ENCODE data around the gene ARHGEF6.
"Not testable (repeated sequence)": the region's sequence is repeated elsewhere in the genome, so short reads cannot be mapped to it uniquely, and the experiment has no call there.

Gene ARHGEF6

DNA sequence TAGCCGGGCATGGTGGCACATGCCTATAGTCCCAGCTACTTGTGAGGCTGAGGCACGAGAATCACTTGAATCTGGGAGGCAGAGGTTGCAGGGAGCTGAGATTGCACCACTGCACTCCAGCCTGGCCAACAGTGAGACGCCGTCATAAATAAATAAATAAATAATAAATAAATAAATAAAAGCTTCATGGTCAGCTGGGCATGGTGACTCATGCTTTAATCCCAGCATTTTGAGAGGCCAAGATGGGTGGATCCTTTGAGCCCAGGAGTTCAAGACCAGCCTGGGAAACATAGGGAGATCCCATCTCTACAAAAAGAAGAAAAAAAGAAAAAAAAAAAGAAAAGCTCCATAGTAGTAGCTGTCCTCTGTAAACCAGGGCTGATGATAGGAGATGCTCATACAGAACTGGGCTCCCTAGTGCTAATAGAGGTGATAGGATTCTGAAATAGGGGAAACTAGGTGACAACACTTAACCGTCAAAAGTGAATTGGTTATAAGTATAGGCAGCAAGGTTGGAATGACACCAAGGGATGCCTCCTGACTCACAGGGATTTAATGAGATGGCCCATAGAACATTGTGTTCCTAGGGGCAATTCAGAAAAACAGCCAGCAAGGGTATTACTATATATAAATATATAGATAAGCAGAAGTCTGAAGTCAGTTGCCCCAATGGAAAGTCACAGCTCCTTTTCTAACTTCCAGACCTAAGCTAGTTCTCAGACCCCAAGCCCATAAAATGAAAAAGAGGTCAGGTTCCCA, 41.8 kb upstream of the ARHGEF6 start:
- FAIRE-seq = no peak
- no peak for DNase-seq (ENCODE audit: insufficient read length, low spot score)
- TF ChIP-seq, protein P1, sequence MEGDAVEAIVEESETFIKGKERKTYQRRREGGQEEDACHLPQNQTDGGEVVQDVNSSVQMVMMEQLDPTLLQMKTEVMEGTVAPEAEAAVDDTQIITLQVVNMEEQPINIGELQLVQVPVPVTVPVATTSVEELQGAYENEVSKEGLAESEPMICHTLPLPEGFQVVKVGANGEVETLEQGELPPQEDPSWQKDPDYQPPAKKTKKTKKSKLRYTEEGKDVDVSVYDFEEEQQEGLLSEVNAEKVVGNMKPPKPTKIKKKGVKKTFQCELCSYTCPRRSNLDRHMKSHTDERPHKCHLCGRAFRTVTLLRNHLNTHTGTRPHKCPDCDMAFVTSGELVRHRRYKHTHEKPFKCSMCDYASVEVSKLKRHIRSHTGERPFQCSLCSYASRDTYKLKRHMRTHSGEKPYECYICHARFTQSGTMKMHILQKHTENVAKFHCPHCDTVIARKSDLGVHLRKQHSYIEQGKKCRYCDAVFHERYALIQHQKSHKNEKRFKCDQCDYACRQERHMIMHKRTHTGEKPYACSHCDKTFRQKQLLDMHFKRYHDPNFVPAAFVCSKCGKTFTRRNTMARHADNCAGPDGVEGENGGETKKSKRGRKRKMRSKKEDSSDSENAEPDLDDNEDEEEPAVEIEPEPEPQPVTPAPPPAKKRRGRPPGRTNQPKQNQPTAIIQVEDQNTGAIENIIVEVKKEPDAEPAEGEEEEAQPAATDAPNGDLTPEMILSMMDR (IDR thresholded peaks at IDR 0.05; ENCODE audit: insufficient read depth, missing control alignments) = no peak

DNA sequence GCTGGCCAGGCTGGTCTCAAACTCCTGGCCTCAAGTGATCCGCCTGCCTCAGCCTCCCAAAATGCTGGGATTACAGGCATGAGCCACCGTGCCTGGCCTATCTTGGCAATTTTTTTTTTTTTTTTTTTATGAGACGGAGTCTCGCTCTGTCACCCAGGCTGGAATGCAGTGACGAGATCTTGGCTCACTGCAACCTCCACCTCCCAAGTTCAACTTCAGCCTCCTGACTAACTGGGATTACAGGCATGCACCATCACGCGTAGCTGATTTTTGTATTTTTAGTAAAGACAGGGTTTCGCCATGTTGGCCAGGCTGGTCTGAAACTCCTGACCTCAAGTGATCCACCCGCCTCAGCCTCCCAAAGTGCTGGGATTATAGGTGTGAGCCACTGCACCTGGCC, 39.0 kb upstream of the ARHGEF6 start:
- FAIRE-seq; DNase-seq (ENCODE audit: insufficient read length, low spot score): not testable (repeated sequence)

DNA sequence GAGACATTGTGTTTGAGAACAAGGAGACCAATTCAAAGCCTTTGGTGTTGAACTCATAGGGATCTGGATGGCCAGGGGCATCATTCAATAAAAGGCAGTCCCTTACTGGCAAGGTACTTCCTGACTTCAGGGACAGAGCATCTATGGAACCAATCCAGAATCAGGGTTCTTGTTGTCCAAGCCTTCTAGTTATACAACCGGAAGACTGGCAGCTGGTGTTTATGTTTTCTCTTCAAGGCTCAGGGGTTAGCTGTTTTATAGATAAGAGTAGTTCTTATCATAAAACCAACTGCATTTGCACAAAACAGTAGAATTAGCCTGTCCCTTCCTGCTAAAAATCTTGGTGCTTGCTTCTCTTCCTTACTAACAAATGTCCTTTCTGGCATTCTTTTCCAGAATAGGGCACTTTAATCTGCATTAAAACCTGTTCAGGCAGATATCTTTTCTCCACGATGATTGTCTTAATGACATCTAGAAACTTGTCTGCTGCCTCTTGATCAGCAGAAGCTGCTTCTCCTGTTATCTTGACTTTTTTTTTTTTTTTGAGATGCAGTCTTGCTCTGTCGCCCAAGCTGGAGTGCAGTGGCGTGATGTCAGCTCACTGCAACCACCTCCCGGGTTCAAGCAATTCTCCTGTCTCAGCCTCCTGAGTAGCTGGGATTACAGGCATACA, 38.4 kb upstream of the ARHGEF6 start:
- DNase-seq (ENCODE audit: insufficient read length, low spot score) = no peak
- FAIRE-seq = no peak
- TF ChIP-seq, protein P1 (IDR thresholded peaks at IDR 0.05; ENCODE audit: insufficient read depth, missing control alignments) = no peak

DNA sequence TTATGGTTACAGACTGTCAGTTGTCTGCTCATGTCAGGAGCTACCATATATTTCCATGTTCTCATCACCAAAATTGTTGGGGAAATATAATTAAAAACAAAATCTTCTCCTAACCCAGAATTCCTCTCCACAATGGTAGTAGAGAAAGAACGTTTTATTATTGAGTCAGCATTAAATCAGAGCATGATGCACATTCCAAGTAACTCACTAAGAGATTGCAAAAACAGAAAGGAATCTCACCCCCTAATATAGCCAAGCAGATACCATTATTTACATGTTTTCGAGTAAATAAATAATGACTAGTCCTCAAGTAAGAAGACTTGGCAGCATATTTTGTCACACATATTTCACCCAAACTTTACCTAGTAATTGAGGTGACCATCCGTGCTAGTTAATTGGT, 36.2 kb upstream of the ARHGEF6 start:
- TF ChIP-seq, protein P1 (IDR thresholded peaks at IDR 0.05; ENCODE audit: insufficient read depth, missing control alignments) = no peak
- FAIRE-seq (no peak), DNase-seq (ENCODE audit: insufficient read length, low spot score) (no peak)

DNA sequence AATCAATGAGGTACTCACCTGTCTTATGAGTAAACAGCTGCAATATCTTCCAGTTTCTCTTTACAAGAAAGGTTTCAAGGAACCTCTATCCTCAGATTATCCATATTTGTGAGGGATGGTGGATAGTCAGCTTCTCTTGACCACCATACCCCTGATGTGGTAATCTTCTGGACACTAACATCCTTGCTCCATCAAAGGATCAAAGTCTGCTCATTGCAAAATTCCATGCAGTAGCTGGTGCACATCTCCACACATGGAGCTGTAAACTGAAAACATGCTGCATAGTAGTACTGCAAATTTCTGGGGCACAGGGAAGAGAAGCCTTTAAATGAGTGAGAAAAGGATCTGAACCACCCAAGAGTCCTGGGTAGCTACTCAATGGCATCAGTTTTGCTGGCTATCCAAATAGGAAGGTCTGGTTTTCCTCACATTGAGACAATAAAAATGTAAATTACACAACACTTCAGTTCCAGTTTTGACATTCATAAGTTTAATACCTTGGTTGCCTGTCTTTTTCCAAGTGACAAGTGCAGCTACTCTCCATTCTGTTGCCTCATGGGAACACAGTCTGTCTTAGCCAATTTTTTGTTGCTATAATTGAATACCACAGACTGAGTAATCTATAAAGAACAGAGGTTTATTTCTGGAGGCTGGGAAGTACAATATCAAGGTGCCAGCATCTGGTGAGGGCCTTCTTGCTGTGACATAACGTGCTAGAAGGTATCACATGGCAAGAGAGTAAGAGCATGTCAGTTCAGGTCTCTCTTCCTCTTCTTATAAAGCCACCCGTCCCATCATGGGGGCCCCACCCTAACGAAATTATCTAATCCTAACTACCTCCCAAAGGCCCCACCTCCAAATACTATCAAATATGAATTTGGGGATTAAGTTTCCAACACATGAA, 34.4 kb upstream of the ARHGEF6 start:
- DNase-seq (ENCODE audit: insufficient read length, low spot score) (no peak), FAIRE-seq (no peak)
- TF ChIP-seq, protein P1 (IDR thresholded peaks at IDR 0.05; ENCODE audit: insufficient read depth, missing control alignments) = no peak

DNA sequence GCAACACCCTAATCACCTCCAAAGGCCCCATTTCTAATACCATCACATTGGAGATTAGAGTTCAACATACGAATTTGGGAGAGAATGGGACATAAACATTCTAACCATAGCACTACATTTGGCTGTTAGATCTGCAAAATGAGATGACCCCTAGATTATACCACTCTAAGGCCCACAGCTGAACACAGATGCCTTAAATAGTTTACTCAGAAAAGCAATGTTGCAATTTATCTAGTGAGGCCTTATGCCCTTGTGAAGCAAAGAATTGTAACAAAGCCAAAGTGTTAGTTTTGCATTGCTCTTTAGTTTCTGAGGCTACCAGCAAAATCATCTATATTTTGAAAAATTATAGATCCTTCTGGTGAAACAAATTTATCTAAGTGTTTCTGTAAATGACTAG, 31.6 kb upstream of the ARHGEF6 start:
- DNase-seq (ENCODE audit: insufficient read length, low spot score) (no peak), FAIRE-seq (no peak)
- TF ChIP-seq, protein P1 (IDR thresholded peaks at IDR 0.05; ENCODE audit: insufficient read depth, missing control alignments) = no peak

DNA sequence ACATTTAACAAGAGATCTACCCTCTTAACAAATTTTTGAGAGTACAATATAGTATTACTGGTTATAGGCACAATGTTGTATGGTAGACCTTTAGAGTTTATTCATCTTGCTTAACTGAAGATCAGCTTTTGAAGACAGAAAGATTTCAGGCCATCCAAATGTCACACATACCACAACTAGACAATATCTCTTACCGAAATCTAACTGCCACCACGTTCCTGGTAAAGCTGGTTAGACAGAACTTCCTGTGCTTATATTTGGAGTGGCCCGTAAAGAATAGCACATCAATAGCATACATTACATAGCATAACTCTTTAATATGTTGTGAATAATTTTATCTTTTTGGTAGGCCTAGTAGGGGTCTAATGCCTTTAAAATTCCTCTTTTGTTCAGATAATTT, 29.8 kb upstream of the ARHGEF6 start:
- FAIRE-seq (no peak), DNase-seq (ENCODE audit: insufficient read length, low spot score) (no peak)
- TF ChIP-seq, protein P1 (IDR thresholded peaks at IDR 0.05; ENCODE audit: insufficient read depth, missing control alignments) = no peak

All from D721Med (cell line).